Adipose tissue (tissue), 3 donors: ENCODE data around the gene MRPL52. TPM values are rescaled to one million over a fixed set of nuclear protein-coding genes. Genes with fewer than 3 reads are reported as not detected.
"Not testable (repeated sequence)": the region's sequence is repeated elsewhere in the genome, so short reads cannot be mapped to it uniquely, and the experiment has no call there.

ENCODE experiments used
- H3K27ac ChIP-seq: one replicate; pipeline ENCODE4 v1.5.1; 2013; ENCODE audit warnings: low read depth, low read length
- WGBS, 3 donors: extraction: QIAGEN DNeasy Blood & Tissue Kit; methylation state at CpG; one replicate each; pipeline ENCODE4 v1.1.7; 2013; 5-methylcytosine and 5-hydroxymethylcytosine counted together
- polyA plus RNA-seq, 3 donors: library from polyadenylated mRNA; stranded (reverse); fragments of 200-250 nt; gene quantifications; one replicate each; pipeline ENCODE4 v1.2.3, GENCODE V29; 2013
- donor health status: healthy with polysubstance abuse.
- donor health status: Bipolar disorder and iron deficiency.
- donor health status: healthy.

The MRPL52 gene
- polyA plus RNA-seq, 3 donors = 54.2 to 76.3 (median 65.9) TPM

DNA sequence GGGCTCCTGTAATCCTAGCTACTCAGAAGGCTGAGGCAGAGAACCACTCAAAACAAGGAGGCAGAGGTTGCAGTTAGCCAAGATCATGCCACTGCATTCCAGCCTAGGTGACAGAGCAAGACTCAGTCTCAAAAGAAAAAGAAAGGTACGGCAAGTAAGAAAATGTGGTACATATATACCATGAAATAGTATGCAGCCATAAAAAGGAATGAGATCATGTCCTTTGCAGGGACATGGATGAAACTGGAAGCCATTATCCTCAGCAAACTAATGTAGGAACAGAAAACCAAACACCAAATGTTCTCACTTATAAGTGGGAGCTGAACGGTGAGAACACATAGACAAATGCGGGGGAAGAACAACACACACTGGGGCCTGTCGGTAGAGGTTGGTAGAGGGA is 24.5 kb upstream of the MRPL52 start:
- H3K27ac ChIP-seq = not testable (repeated sequence)
- WGBS, 3 donors = 84 to 96% (median 85%) methylated on average over 4 of the region's 4 CpGs

DNA sequence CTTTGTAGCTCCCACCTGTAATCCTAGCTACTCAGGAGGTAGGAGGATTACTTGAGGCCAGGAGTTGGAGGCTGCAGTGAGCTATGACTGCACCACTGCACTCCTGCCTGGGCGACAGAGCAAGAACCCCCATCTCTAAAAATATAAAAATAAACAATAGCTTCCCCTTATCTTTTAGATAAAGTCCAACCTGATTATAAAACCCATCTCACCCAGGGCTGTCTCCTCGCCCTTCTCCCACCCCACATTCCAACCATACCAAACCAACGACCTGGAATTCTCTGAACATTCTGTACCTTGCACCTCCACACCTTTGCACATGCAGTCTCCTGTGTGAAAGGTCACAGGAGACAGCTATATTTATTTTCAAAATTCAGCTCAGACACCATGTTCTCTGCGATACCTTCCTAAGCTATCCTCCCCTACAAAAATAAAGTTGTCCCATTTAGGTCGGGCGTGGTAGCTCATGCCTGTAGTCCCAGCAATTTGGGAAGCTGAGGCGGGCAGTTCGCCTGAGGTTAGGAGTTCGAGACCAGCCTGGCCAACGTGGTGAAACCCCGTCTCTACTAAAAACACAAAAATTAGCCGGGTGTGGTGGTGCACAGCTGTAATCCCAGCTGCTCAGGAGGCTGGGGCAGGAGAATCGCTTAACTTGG is 22.1 kb upstream of the MRPL52 start:
- 79 to 82% (median 81%) methylated on average over 13 of the region's 13 CpGs for WGBS, 3 donors
- no peak overlapping the region for H3K27ac ChIP-seq

DNA sequence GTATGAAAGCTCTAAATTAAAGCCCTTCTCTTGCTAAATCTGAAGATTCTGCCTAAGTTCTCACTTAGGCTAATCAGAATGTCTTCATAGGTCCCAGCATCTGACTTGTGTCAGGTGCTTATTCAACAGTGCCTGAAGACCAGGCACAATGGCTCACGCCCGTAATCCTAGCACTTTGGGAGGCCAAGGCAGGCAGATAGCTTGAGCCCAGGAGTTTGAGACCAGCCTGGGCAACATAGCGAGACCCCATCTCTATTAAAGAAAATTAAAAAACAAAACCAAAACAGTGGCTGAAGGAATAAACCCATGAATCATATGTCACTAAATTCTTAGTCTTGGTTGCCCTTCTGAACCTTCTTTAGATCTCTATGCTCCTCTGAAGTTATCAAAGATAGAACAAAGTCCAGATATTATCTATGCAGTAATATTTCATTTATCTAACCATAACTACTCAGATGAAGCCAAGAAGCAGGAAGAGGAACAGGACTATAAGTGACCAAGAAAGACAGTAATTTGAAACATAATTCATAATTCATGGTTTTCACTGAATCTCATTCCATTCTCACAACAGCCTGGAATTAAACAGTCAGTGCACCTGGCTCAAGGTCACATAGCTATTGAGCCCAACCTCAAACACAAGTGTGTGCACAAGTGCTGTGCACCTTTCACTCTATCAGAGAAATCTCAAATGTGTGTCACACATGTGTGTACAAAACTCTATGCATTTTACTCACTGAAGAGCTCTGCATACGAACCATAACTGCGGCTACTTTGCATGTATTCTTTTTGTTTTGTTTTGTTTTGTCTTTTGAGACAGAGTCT is 21.1 kb upstream of the MRPL52 start:
- 82 to 97% (median 96%) methylated on average over 5 of the region's 5 CpGs for WGBS, 3 donors
- no peak overlapping the region for H3K27ac ChIP-seq

DNA sequence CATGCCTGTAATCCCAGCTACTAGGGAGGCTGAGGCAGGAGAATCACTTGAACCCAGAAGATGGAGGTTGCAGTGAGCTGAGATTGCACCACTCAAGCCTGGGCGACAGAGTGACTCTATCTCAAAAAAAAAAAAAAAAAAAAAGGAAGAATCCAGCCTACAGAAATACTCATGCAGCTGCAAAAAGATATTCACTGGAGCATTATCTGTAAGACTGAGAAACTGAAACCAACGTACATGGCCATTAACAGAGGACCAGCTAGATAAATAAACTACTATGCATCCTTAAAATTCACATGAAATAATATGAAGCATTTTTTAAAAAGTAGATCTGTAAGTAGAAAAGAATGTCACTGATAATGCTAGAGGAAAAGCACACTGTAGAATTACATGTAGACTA is 18.0 kb upstream of the MRPL52 start:
- no peak overlapping the region for H3K27ac ChIP-seq
- WGBS, 3 donors = 41 to 74% (median 51%) methylated on average over 2 of the region's 2 CpGs

DNA sequence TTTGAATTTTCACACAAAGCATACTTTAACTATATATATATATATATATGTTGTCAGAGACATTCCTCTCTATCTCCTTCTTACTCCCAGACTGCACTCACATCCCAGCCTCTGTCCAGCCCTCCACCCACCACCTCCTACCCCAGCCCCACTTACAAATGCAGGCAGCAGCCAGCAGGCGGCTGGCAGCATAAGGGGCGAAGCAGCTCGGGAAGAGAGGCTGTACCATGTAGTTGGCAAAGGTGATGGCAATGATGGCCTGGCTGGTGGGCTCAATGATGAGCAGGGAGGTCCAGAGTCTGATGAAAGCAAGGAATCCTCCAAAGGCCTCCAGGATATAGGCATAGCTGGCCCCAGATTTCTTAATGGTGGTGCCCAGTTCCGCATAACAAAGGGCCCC is 16.9 kb upstream of the MRPL52 start:
- H3K27ac ChIP-seq = no peak overlapping the region
- 84 to 93% (median 91%) methylated on average over 4 of the region's 4 CpGs for WGBS, 3 donors

DNA sequence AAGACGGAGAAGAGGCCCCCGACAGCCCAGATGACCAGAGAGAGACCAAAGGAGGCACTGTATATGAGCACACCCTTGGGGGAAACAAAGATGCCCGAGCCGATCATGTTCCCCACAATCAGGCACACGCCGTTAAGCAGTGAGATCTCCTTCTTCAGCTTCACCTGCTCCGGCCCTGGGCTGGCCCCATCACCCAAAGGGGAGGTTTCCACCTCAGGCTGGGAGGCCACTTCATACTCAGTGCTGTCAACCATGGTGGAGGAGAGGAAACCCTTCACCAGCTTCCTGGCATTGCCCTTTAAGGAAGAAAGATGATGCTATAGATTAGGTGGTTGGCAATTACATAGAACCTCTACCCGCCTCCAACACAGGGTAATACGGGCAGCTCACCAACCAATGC is 16.5 kb upstream of the MRPL52 start:
- no peak overlapping the region for H3K27ac ChIP-seq
- 79 to 88% (median 84%) methylated on average over 9 of the region's 9 CpGs for WGBS, 3 donors

DNA sequence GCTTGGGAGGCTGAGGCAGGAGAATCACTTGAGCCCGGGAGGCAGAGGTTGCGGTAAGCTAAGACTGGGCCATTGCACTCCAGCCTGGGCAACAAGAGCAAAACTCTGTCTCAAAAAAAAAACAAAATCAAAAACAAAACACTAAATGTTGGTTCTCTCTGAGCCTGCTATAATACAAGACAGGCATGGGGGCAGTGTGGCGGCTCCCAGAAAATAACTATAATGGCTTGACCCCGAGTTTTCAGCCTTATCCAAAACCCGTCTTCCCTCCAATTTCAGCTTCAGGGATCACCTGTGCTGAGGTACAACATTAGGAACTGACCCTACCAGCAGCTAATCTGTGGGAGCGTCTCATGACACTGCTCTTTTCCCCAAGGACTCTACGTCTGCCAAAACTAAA is 15.3 kb upstream of the MRPL52 start:
- no peak overlapping the region for H3K27ac ChIP-seq

DNA sequence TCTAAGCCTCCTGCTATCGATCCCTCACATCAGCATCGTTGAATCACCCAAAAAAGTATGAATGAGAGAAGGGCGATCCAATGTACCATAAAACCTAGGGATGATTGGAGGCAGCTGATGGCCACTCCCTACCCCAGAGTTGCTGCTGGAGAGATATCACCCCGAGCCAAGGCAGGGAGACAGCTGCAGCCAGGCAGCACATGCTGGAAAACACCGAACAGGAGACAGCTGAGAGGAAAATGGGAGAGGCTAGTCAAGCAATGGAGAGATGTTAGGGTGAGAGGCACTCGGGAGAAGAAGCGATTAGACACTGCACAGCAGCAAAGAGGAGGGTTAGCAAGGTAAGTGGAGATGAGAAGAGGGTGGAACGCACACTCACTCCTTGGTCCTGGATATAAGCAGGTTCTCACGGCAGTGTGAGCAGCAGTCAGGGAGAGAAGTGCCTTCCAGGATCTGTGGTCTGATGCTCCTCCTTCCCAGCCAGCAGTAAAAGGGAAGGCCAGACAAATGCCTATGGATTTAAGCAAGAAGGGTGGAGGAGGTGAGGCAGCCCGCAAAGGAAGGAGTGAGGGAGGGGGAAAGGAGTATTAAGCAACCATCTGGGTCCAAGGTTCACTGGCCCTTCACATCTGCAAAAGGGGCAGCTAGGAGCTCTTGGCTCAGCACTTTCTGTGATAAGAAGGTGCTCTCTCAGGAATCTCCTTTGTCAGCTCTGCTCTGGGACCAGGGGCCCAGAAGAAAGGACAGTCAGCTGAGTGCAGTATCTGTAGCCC is 14.6 kb upstream of the MRPL52 start, which contains the start of gene SLC7A7:
Gene SLC7A7 (minus strand): TSS at position 495 of the 773 bp plus-strand sequence. CDS start 2,037 bp downstream, outside the sequence.
- H3K27ac ChIP-seq = no peak within 1 kb of the TSS
- WGBS, 3 donors = 56 to 58% (median 56%) methylated on average over 10 of the region's 10 CpGs

More for the DNA sequence above, 15.3 kb upstream of the MRPL52 start:
- WGBS, 3 donors = 86 to 91% (median 86%) methylated on average over 7 of the region's 7 CpGs

DNA sequence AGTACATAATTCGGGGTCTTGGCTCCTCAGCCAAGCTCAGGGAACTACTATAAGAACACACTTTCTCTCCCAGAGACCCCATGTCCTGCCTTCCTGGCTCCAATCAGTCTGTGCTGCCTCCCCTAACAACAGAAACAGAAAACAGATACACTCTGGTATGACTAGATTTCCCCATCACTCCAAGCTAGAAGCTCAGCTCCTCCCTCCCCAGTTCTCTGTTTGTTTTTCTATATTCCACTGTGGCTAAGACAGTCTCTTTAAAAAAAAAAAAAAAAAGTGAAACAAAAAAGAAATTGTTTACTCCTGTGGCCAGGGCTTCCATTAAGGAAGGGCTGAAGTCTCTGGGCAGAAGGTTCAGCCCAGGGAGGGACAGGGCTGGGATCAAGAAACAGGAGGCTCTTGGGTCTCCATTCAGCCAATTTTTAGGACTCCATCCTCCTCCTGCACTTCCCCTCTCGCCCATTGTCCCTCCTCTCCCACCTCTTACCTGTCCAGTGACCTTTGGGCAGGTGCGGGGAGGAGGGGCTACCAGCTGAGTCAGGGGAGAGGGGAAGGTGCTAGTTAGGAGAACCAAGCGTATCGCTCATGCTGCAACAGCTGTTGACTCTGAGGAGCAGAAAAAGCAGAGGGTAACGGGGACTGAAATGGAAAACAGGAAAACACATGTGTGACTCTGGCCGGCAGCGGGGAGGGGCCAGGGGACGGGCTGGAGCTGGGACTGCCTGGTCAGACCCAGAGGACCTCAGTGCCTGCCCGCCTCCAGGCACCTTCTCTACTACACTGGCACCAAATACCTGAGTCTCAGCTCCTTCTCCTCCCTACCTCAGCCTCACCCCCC is 10.3 kb upstream of the MRPL52 start:
- WGBS, 3 donors = 10 to 27% (median 20%) methylated on average over 10 of the region's 10 CpGs
- no peak overlapping the region for H3K27ac ChIP-seq

DNA sequence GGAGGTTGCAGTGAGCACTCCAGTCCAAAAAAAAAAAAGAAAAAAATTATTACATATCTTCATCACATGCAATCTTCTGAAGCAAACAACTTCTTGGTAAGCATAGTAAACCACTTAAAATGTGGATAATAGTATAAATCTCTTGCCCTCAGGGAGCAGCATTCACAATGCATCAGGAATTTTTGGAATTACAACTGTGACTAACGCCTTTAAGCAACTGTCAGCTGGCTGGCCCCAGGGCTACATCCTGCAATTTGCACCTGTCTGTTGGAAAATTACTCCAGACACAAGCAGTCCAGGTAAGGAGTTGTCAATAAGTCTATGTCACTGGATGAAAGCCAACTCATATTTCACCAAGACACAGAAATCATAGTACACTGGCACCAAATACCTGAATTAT is 9.0 kb upstream of the MRPL52 start:
- no peak overlapping the region for H3K27ac ChIP-seq
- 70 to 94% (median 84%) methylated on average over 1 of the region's 1 CpG for WGBS, 3 donors

DNA sequence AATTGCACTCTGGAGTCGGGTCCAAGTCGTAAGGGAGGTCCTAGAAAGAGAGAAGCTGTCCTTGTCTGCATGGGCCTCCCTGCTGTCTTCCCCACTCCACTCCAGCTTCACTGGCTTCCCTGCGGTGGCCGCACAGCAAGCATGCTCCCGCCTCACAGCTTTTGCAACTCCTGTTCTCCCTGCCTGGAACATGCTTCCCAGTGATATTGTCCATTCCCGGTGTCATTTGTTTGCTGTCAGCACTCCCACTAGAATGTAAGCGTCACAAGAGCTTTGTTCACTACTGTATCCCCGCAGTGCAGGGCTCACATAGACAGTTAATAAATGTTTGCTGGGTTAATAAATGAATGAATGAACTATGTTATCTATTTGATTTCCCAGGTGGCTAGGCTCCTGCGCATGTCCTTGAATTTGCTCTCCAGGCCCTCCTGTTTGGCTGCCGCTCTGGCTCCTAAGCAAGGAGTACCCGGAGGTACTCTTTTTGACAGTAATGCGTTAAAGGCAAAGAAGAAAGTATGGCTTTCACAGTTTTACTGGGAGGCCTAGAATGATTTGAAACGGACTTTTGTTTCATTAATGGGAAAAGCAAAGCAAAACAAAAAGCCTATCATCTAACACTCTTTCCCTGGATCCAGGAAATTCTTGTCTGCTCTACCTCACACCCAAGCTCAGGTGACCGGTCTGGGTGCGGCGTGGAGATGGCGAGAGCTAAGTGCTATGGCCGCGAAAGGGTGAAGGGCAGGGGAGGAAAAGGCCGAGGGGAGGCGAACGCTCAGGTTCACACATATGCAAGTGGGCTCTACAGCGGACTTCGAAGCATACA is 8.3 kb upstream of the MRPL52 start:
- 38 to 81% (median 78%) methylated on average over 24 of the region's 24 CpGs for WGBS, 3 donors
- H3K27ac ChIP-seq = no peak overlapping the region

DNA sequence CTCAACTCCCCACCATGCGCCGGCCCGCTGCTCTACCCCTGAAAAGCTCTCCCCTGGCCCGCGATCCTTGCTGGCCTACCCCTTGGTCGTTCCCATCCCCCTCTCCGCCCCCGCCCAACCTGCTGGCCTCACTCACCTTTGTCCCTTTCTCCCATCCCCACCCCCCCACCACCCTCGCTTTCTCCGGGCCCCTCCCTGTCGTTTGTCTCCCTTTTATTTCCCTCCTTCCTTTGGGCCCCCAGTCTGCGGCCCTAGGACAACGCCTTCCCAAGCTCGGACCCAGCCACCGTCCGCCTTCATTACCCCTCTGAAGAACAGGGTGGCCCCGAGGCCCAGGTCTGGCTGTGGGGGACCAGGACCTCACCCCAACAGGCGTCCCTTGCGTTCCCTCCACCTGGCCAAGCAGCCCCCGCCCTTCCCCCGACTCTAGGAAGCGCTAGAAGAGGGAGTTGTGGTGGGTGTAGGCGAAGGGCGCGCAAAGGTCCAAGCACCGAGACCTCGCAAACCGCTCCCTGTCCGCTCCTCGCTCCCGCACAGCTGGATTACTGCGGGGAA is 7.6 kb upstream of the MRPL52 start:
- 55 to 66% (median 61%) methylated on average over 27 to 32 of the region's 32 CpGs for WGBS, 3 donors
- H3K27ac ChIP-seq = no peak overlapping the region

DNA sequence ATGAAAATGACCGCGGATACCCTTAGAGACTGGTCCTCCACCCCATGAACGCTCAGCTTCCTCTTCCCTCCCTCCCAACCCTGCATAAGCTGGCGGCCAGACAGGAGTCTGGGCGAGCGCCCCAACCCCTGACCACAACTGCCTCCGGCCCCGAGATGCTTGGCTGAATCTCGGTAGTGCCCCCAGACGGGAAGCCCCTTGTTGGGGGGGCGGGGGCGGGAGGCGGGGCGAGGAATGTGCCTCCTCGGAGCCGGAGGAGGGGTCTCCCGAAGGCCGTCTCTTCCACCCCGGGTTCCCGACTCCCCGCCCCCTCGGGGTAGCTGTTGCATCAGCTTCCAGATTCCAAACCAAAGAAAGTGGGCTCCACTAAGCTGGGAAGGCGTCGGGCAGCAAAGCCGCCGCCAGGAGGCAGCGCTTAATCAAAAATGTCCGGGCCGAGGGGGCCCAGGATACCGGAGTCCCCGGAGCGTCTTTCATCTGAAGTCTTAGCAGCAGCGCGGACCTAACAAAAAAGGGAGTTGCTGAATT is 7.1 kb upstream of the MRPL52 start:
- no peak overlapping the region for H3K27ac ChIP-seq
- 0 to 3% (median 1%) methylated on average over 29 to 34 of the region's 34 CpGs for WGBS, 3 donors

DNA sequence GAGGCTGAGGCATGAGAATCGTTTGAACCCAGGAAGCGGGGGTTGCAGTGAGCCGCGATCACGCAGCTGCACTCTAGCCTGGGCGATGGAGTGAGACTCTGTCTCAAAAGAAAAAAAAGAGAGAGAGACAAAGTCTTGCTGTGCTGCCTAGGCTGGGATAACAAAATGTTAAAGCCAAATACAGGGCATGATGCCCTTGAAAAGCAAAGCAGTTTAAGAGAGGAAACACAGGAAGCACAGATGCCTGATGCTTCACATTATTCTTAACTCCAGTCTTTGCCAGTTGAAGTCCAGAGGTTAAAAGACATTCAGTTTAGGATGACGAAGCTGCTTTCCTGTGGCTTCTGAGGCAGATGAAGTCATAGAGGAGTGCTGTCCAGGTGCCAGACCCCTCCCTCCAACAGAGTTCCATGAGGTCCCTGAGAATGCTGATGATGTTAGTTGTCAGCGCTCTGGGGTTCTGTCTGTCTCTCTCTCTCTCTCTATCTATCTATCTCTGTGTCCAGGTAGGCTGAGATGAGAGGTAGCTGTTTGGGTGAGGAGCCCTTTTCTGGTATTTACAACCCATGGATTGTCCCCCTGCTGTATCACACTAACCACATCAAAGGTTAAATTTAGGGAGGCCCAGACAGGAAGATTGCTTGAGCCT is 4.9 kb upstream of the MRPL52 start:
- WGBS, 3 donors = 39 to 63% (median 40%) methylated on average over 8 of the region's 8 CpGs
- no peak overlapping the region for H3K27ac ChIP-seq

DNA sequence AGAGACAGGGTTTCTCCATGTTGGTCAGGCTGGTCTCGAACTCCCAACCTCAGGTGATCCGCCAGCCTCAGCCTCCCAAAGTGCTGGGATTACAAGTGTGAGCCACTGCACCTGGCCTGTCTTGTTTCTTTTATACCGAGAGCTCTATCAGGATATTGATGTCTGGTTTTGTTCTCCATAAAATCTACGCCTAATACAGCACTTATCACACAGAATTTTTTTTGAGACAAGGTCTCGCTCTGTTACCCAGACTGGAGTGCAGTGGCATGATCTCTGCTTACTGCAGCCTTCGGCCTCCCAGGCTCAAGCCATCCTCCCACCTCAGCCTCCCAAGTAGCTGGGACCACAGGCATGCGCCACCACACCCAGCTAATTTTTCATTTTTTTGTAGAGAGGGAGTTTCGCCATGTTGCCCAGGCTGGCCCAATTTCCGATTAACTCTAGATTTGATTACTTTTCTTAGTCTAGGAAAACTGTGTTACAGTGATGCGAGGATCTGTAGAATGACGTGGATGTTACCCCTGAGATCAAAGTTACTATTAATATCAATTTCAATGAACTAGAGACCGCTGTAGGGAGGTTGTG is 519 bp upstream of the MRPL52 start:
- WGBS, 3 donors = 77 to 80% (median 78%) methylated on average over 12 of the region's 12 CpGs
- not testable (repeated sequence) for H3K27ac ChIP-seq

DNA sequence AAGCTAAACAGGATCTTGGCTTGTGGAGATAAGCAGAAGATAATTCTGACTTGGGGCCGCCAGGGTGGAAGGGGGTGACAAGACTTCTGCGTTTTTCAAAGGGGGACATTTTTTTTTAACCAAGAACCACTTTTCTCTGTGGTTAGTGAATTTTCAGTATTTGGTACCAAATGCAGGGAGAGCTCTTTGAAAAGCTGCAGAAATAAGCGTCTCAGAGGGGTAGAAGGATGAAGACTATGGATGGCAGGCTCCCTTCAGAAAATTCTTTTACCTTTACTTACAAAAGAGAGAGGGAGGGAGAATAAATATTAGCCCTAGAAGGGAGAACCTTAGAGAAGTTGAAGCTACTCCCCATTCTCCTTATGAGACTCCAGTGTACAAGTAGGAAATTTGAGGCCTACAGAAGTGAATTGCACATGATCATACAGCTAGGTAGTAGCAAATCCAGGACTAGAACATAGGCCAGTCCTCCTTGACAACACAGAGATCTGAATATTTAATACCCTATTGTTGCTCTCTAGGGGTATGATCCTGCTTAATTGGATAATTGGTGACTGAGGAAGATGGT is 840 bp downstream of the MRPL52 start:
- H3K27ac ChIP-seq = no peak overlapping the region
- 22 to 26% (median 25%) methylated on average over 3 of the region's 3 CpGs for WGBS, 3 donors
